B cell (primary cell): Measurements from ENCODE around the gene LZTS2. TPM values are rescaled to one million over a fixed set of nuclear protein-coding genes. Genes with fewer than 3 reads are reported as not detected.

ENCODE experiments used
- ATAC-seq: fragments of 200-7000 bp; cut with Tn5 transposase; one replicate; pipeline ENCODE4 v1.10.0; 2021; ENCODE audit warnings: low read depth, mild to moderate bottlenecking, moderate number of reproducible peaks, moderate library complexity
- CTCF ChIA-PET: fragments of 350-600 bp; sonication (Branson Sonifier 250); formaldehyde crosslinking; loops from one replicate; lab custom pipeline; 2021; ENCODE audit warnings: antibody characterized with exemption, inconsistent platforms; lab: Charles Lee
- POLR2A ChIA-PET: fragments of 350-600 bp; sonication (Branson Sonifier 250); formaldehyde crosslinking; loops from one replicate; lab custom pipeline; 2021; ENCODE audit warnings: antibody characterized with exemption; lab: Charles Lee
- DNase-seq: peaks from one replicate; pipeline ENCODE4 v3.0.0; 2013
- H2AFZ ChIP-seq: 2 replicates; pipeline ENCODE4 v1.6.1; 2012; ENCODE audit warnings: mild to moderate bottlenecking, low read depth, low read length; ENCODE audit not compliant: insufficient read depth, poor library complexity, severe bottlenecking
- H3K27ac ChIP-seq, 2 donors: 1 replicate in 1 of 2; 2 replicates in 1 of 2; pipeline ENCODE4 v1.5.1; 2012 to 2013; ENCODE audit warnings: low read length in 2 of 2, mild to moderate bottlenecking in 2 of 2, moderate library complexity in 1 of 2
- H3K27me3 ChIP-seq, 4 experiments: fragments of 200-600 bp in 1 of 4; sonication (generic) in 1 of 4; replicated peaks in 1 of 4; 1 replicate in 2 of 4; 2 replicates in 2 of 4; pipeline versions ENCODE4 v1.6.1 to v1.7.0; 2013 to 2016; ENCODE audit warnings: low read length in 3 of 4, mild to moderate bottlenecking in 2 of 4, mixed read lengths in 1 of 4, moderate library complexity in 1 of 4; ENCODE audit not compliant: insufficient read depth in 4 of 4, control insufficient read depth in 3 of 4; ENCODE audit errors: control extremely low read depth in 1 of 4
- H3K36me3 ChIP-seq, 2 experiments: replicated peaks in 1 of 2; 1 replicate in 1 of 2; 2 replicates in 1 of 2; pipeline versions ENCODE4 v1.6.1 to v1.7.1; 2013; ENCODE audit warnings: low read length in 1 of 2; ENCODE audit not compliant: insufficient read depth in 2 of 2, control insufficient read depth in 1 of 2; ENCODE audit errors: control extremely low read depth in 1 of 2, extremely low read depth in 1 of 2
- H3K4me1 ChIP-seq, 2 donors: fragments of 200-600 bp in 1 of 2; sonication (generic) in 1 of 2; 1 replicate in 1 of 2; 2 replicates in 1 of 2; pipeline versions ENCODE4 v1.5.1 to v1.6.1; 2013 to 2017; ENCODE audit warnings: low read length in 2 of 2; ENCODE audit not compliant: control insufficient read depth in 2 of 2, insufficient read depth in 2 of 2
- H3K4me2 ChIP-seq: replicated peaks from 2 replicates; pipeline ENCODE3; 2012; ENCODE audit warnings: mild to moderate bottlenecking, low read depth, low read length; ENCODE audit not compliant: poor library complexity, severe bottlenecking
- H3K4me3 ChIP-seq, 5 experiments: fragments of 200-600 bp in 1 of 5; sonication (generic) in 1 of 5; 1 replicate in 3 of 5; 2 replicates in 2 of 5; pipeline versions ENCODE4 v1.5.1 to v1.7.0; 2011 to 2016; ENCODE audit warnings: low read length in 4 of 5, mild to moderate bottlenecking in 4 of 5, low read depth in 2 of 5, control low read depth in 1 of 5, moderate library complexity in 1 of 5; ENCODE audit not compliant: insufficient read depth in 1 of 5; ENCODE audit errors: control extremely low read depth in 1 of 5, extremely low read depth in 1 of 5
- H3K79me2 ChIP-seq: fragments of 200-600 bp; sonication (generic); one replicate; pipeline ENCODE4 v1.6.0; 2016; ENCODE audit warnings: low read length; ENCODE audit not compliant: control insufficient read depth, insufficient read depth
- H3K9ac ChIP-seq: fragments of 200-600 bp; sonication (generic); 2 replicates; pipeline ENCODE4 v1.6.1; 2017; ENCODE audit warnings: mild to moderate bottlenecking, low read length, moderate library complexity
- H3K9me3 ChIP-seq, 3 donors: one replicate each; pipeline versions ENCODE4 v1.6.1 to v1.7.1; 2013; ENCODE audit warnings: low read length in 2 of 3; ENCODE audit not compliant: control insufficient read depth in 2 of 3, insufficient read depth in 1 of 3; ENCODE audit errors: control extremely low read depth in 1 of 3
- H4K20me1 ChIP-seq: 2 replicates; pipeline ENCODE4 v1.6.0; 2012; ENCODE audit warnings: mild to moderate bottlenecking, low read length; ENCODE audit not compliant: insufficient read depth, control insufficient read depth, poor library complexity, severe bottlenecking
- H3K27ac Mint-ChIP-seq: one replicate; pipeline ENCODE4 v1.8.0; 2021; ENCODE audit warnings: mixed read lengths
- H3K27me3 Mint-ChIP-seq: one replicate; pipeline ENCODE4 v1.8.0; 2021; ENCODE audit warnings: mixed read lengths
- H3K4me1 Mint-ChIP-seq: one replicate; pipeline ENCODE4 v1.8.0; 2021; ENCODE audit warnings: mixed read lengths
- H3K4me3 Mint-ChIP-seq: one replicate; pipeline ENCODE4 v1.8.0; 2021; ENCODE audit warnings: mixed read lengths
- H3K9me3 Mint-ChIP-seq: one replicate; pipeline ENCODE4 v1.8.0; 2022; ENCODE audit warnings: mixed read lengths; ENCODE audit not compliant: insufficient read depth
- EZH2 ChIP-seq: IDR thresholded peaks from 2 replicates; pipeline ENCODE4 v1.6.1; 2012; ENCODE audit warnings: borderline replicate concordance, low read depth, mild to moderate bottlenecking, moderate library complexity, low read length; ENCODE audit not compliant: insufficient read depth, poor library complexity, severe bottlenecking
- WGBS: methylation state at CpG from one replicate; pipeline ENCODE4 v1.1.5; 2013; ENCODE audit warnings: missing lambda C conversion rate; ENCODE audit not compliant: insufficient coverage; 5-methylcytosine and 5-hydroxymethylcytosine counted together
- intact Hi-C: fragments of 100-400 bp; cut with micrococcal nuclease; formaldehyde crosslinking; loops from one replicate; pipeline ENCODE4 v1.10.0; 2022
- polyA plus RNA-seq: library from polyadenylated mRNA; depleted of rRNA; stranded (reverse); fragments of >200 nt; gene quantifications from 2 replicates; pipeline ENCODE4 v1.2.3, GENCODE V29; 2012
- total RNA-seq, 2 donors: library from RNA; stranded (reverse); fragments of 120-200 nt in 1 of 2; gene quantifications; 1 replicate in 1 of 2; 2 replicates in 1 of 2; pipeline versions ENCODE4 v1.2.3 to v1.2.4, GENCODE V29; 2013 to 2022
- TF ChIP-seq, protein P1 (sequence below): fragments of 200-600 bp; IDR thresholded peaks from one replicate; pipeline ENCODE4 v1.8.0; 2022; ENCODE audit warnings: antibody characterized with exemption, mild to moderate bottlenecking

The LZTS2 gene
- total and polyA plus RNA-seq, 2 donors (not counting 1 experiment from before 2014, with no cell fraction given) = 23.2 to 36.9 TPM

- no peaks in the 10 kb centered on the region for H4K20me1 ChIP-seq
- H3K9me3 Mint-ChIP-seq = no peaks in the 10 kb centered on the region
- peaks cover 0 to 37% (median 20%) of the 10 kb centered on the region in 4 experiments for H3K27me3 ChIP-seq
- POLR2A ChIA-PET = no interaction called here
- no peak overlapping the region for H3K27ac Mint-ChIP-seq
- H3K9ac ChIP-seq = no peak overlapping the region
- H3K4me1 Mint-ChIP-seq = peaks cover 22% of the 10 kb centered on the region
- H3K4me1 ChIP-seq = peaks cover 14 to 20% of the 10 kb centered on the region in 2 donors
- CTCF ChIA-PET = interaction anchor here (0.6 to 7.0 kb wide), 13 partner anchors 14 to 1262 kb away, joined by 3 to 70 read pairs (median 4); partner anchors contain the start of genes LZTS2, MRPL43, PDZD7 and SEMA4G
- H3K36me3 ChIP-seq = no peaks in the 10 kb centered on the region
- intact Hi-C loops = loop anchor here (1.0 to 5.0 kb wide), 3 partner anchors 14 to 341 kb away; partner anchors contain the start of genes LZTS2, PDZD7 and SFXN3
- H2AFZ ChIP-seq = no peak overlapping the region
- H3K79me2 ChIP-seq = no peaks in the 10 kb centered on the region
- H3K27me3 Mint-ChIP-seq = peaks cover 32% of the 10 kb centered on the region
- TF ChIP-seq, protein P1, sequence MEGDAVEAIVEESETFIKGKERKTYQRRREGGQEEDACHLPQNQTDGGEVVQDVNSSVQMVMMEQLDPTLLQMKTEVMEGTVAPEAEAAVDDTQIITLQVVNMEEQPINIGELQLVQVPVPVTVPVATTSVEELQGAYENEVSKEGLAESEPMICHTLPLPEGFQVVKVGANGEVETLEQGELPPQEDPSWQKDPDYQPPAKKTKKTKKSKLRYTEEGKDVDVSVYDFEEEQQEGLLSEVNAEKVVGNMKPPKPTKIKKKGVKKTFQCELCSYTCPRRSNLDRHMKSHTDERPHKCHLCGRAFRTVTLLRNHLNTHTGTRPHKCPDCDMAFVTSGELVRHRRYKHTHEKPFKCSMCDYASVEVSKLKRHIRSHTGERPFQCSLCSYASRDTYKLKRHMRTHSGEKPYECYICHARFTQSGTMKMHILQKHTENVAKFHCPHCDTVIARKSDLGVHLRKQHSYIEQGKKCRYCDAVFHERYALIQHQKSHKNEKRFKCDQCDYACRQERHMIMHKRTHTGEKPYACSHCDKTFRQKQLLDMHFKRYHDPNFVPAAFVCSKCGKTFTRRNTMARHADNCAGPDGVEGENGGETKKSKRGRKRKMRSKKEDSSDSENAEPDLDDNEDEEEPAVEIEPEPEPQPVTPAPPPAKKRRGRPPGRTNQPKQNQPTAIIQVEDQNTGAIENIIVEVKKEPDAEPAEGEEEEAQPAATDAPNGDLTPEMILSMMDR = no peak
- TF ChIP-seq EZH2 = no peak
- WGBS = 68% methylated on average over 9 of the region's 9 CpGs
- no peak for ATAC-seq
- no peaks in the 10 kb centered on the region for H3K9me3 ChIP-seq
- DNase-seq = no peak
- H3K4me2 ChIP-seq = no peak overlapping the region
- H3K4me3 Mint-ChIP-seq = no peak overlapping the region
- H3K27ac ChIP-seq = no peak overlapping the region
- no peak overlapping the region for H3K4me3 ChIP-seq
Observed at GRCh38 chr10:101013365-101013825, 13.8 kb downstream of the LZTS2 start.

GRCh38 chr10:101014230-101014884 is 14.7 kb downstream of the LZTS2 start:
- Histone ChIP-seq H3K9me3 (no peaks in the 10 kb centered on the region), H3K27ac (no peak overlapping the region), H3K4me2 (no peak overlapping the region), H4K20me1 (no peaks in the 10 kb centered on the region), H3K27me3 (peaks cover 0 to 46% (median 24%) of the 10 kb centered on the region in 4 experiments), H3K9ac (no peak overlapping the region), H3K4me3 (no peak overlapping the region), H3K36me3 (no peaks in the 10 kb centered on the region), H3K79me2 (no peaks in the 10 kb centered on the region), H2AFZ (no peak overlapping the region), H3K4me1 (peaks cover 24 to 30% of the 10 kb centered on the region in 2 donors)
- H3K27ac Mint-ChIP-seq = peak overlapping the region; percentile 1
- peaks cover 25% of the 10 kb centered on the region for H3K4me1 Mint-ChIP-seq
- intact Hi-C loops = loop anchor here (5.0 kb wide), 1 partner anchor 342 kb away; no protein-coding TSS in a partner anchor
- DNase-seq = peak; percentile 79
- no peaks in the 10 kb centered on the region for H3K9me3 Mint-ChIP-seq
- WGBS = 29% methylated on average over 8 of the region's 11 CpGs
- ATAC-seq = peak; percentile 57
- no peak for TF ChIP-seq EZH2
- TF ChIP-seq, protein P1 = peak; percentile 75
- H3K27me3 Mint-ChIP-seq = peaks cover 35% of the 10 kb centered on the region
- CTCF ChIA-PET = interaction anchor here (0.8 to 7.0 kb wide), 25 partner anchors 9 to 136 kb away, joined by 3 to 70 read pairs (median 4); partner anchors contain the start of genes LZTS2, MRPL43, PDZD7 and SEMA4G
- H3K4me3 Mint-ChIP-seq = no peak overlapping the region
- POLR2A ChIA-PET = interaction anchor here (0.6 kb wide), 1 partner anchor 276 kb away, joined by 3 read pairs; no protein-coding TSS in a partner anchor
